Measurements from ENCODE around the gene ERVH48-1.
"Not testable (repeated sequence)": the region's sequence is repeated elsewhere in the genome, so short reads cannot be mapped to it uniquely, and the experiment has no call there.

GRCh38 chr21:42933137-42933970 lies 7.9 kb upstream of the ERVH48-1 start:
- not testable (repeated sequence) for TF ChIP-seq EZH2 (IDR thresholded peaks at IDR 0.05); POLR2AphosphoS5 (IDR thresholded peaks at IDR 0.05; ENCODE audit: borderline replicate concordance, low read depth, low read length)

Measured in SK-N-MC (cell line).